HEK293T (cell line): ENCODE measurements around the gene FBRSL1.

Source experiments
- BHLHE40 ChIP-seq: fragments of 450-650 bp; IDR thresholded peaks from 2 replicates; pipeline ENCODE4 v1.6.1; 2016; ENCODE audit warnings: mild to moderate bottlenecking, moderate library complexity, borderline replicate concordance
- ELF4 ChIP-seq: fragments of 450-650 bp; IDR thresholded peaks from 2 replicates; pipeline ENCODE4 v1.6.1; 2017; ENCODE audit warnings: antibody characterized with exemption
- FOXA1 ChIP-seq: fragments of 450-650 bp; IDR thresholded peaks from 2 replicates; pipeline ENCODE4 v1.6.1; 2016; ENCODE audit warnings: mild to moderate bottlenecking
- FOXM1 ChIP-seq: fragments of 450-650 bp; IDR thresholded peaks from 2 replicates; pipeline ENCODE4 v1.6.1; 2017; ENCODE audit warnings: mild to moderate bottlenecking, borderline replicate concordance
- SUZ12 ChIP-seq: fragments of 450-650 bp; IDR thresholded peaks from 2 replicates; pipeline ENCODE4 v1.6.1; 2016; ENCODE audit warnings: mild to moderate bottlenecking

DNA sequence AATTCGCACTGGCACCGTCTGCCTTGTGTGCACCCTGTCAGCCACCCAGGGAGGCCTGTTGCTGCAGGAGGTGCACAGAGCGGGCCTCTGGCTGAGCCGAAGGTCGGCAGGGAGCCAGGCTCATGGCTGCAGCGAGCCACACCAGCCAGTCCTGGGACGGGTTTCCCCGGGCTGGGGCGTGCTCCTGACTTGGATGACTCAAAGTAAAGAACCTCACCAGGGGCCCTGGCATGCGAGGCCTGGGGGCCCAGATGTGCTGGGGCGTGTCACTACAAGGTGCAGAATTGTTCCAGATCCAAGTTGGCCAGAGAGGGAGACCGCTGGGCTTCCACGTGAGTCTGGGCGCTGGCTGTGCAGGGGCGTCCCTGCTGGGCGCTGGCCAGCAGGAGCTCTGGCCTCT lies 34.5 kb downstream of the FBRSL1 start:
- TF ChIP-seq ELF4 (no peak), BHLHE40 (no peak), FOXA1 (no peak), FOXM1 (no peak), SUZ12 (no peak)
